EL (cell line): Measurements from ENCODE around the gene RS1.

Experiments
- DNase-seq: peaks from one replicate; pipeline ENCODE4 v3.0.0-alpha.2; 2016

The RS1 gene

GRCh38 chrX:18668071-18668835 lies 3.7 kb downstream of the RS1 start:
- DNase-seq: no peak

- DNase-seq: no peak
Measured at GRCh38 chrX:18666614-18667013, 5.3 kb downstream of the RS1 start.

GRCh38 chrX:18664947-18665346 lies 7.0 kb downstream of the RS1 start:
- no peak for DNase-seq

- no peak for DNase-seq
Measured at GRCh38 chrX:18661273-18661672, 10.6 kb downstream of the RS1 start.

GRCh38 chrX:18654875-18655836 lies 16.8 kb downstream of the RS1 start:
- no peak for DNase-seq

- DNase-seq: no peak
Measured at GRCh38 chrX:18652636-18653035, 19.3 kb downstream of the RS1 start.

GRCh38 chrX:18650662-18651061 lies 21.2 kb downstream of the RS1 start:
- DNase-seq: no peak

- DNase-seq: no peak
Measured at GRCh38 chrX:18649498-18649951, 22.4 kb downstream of the RS1 start.

- no peak for DNase-seq
Measured at GRCh38 chrX:18647621-18648020, 24.3 kb downstream of the RS1 start.

- DNase-seq: no peak
Measured at GRCh38 chrX:18643853-18644252, 28.1 kb downstream of the RS1 start.

GRCh38 chrX:18643243-18643642 lies 28.7 kb downstream of the RS1 start:
- DNase-seq: no peak

- no peak for DNase-seq
Measured at GRCh38 chrX:18640686-18641085, 31.2 kb downstream of the RS1 start.

- DNase-seq: no peak
Measured at GRCh38 chrX:18639280-18639679, 32.6 kb downstream of the RS1 start.

GRCh38 chrX:18638398-18638797 lies 33.5 kb downstream of the RS1 start:
- DNase-seq: no peak

- no peak for DNase-seq
Measured at GRCh38 chrX:18630934-18631333, 41.0 kb downstream of the RS1 start.

GRCh38 chrX:18624599-18624998 lies 47.3 kb downstream of the RS1 start:
- DNase-seq: no peak

- no peak for DNase-seq
Measured at GRCh38 chrX:18620349-18620748, 51.6 kb downstream of the RS1 start.

- DNase-seq: no peak
Measured at GRCh38 chrX:18619288-18619687, 52.6 kb downstream of the RS1 start.

GRCh38 chrX:18617407-18617750 lies 54.5 kb downstream of the RS1 start:
- peak; percentile 45 for DNase-seq

- DNase-seq: no peak
Measured at GRCh38 chrX:18616688-18617406, 55.1 kb downstream of the RS1 start.

GRCh38 chrX:18613930-18614639 lies 57.8 kb downstream of the RS1 start:
- no peak for DNase-seq

- DNase-seq: peak; percentile 1
Measured at GRCh38 chrX:18607966-18608365, 63.9 kb downstream of the RS1 start.

GRCh38 chrX:18598413-18598812 lies 73.5 kb downstream of the RS1 start:
- no peak for DNase-seq
